Measurements from ENCODE around the gene NLRX1.
"Not testable (repeated sequence)": the region's sequence is repeated elsewhere in the genome, so short reads cannot be mapped to it uniquely, and the experiment has no call there.

The NLRX1 gene

DNA sequence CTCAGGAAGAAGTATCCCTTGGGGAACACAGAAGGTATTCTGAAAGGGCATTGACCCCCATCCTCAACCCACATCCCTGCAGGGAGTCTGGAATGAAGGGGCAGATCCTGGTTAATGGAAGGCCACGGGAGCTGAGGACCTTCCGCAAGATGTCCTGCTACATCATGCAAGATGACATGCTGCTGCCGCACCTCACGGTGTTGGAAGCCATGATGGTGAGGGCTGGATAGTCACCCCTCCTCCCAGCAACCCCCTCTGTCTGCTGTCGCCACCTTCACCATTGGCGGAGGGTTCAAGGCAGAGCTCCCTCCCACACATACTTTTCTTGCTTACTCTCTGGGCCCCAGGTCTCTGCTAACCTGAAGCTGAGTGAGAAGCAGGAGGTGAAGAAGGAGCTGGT, 14.3 kb upstream of the NLRX1 start:
- no peak for DNase-seq (ENCODE audit: low spot score)

DNA sequence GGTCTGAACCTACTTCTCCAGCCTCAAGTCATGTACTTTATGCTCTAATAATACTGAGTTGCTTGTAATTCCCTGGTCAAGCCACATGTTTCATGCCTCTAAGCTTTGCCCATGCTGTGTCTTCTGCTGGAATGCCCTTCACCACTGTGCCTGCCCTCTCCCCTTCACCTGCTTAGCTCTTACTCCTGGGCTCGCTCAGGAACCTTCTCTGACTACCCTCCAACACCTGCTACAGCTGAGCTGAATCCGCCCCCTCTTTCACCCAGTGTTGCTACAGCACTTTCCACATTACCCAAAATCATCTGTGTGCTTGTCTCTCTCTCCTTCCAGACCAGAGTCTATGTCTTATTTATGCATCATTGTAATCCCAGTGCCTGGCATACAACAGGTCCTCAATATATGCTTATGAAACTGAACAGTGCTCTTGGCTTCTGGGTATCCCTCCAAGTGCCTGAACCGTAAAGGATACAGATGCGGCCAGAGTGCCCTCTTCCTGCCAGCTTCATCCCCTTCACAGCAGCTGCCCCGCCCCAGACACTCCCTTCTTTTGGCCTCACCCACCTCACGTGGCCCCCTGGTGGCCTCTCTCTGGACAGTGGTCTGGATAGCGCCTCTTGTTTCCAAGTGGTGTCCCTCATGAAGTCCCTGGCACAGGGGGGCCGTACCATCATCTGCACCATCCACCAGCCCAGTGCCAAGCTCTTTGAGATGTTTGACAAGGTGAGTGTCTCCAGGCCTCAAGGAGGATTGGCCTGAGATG, 12.6 kb upstream of the NLRX1 start:
- DNase-seq (ENCODE audit: low spot score) = no peak

DNA sequence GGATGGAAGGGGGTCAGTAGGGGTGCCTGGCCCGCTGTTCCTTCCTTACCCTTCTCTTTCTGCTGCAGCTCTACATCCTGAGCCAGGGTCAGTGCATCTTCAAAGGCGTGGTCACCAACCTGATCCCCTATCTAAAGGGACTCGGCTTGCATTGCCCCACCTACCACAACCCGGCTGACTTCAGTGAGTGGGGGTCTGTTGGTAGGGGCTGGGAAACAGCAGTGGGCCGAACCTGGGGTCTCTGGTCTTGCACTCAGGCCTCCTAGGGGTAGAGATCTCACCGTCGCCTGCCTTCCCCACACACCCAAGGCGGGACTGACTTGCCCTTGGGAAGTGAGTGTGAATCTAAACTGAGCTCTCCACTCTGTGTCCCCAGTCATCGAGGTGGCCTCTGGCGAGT, 12.0 kb upstream of the NLRX1 start:
- DNase-seq (ENCODE audit: low spot score) = no peak

DNA sequence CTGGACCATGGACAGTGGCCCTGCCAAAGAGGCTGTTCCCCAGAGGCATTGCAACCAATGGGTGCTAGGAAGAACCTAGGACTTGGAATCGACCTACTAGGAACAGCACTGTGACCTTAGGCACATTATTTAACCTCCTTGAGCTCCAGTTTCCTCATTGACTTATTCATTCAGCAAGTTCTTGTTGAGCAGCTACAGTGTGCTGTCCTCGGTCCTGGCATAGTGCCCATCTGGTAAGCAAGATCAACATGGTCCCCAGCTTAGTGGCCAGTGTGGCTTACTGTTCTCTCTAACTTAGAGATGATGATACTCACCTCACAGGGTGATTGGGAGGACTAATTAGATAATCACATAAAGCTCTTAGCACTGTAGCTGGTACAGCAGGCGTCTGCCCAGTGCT, 11.5 kb upstream of the NLRX1 start:
- no peak for DNase-seq (ENCODE audit: low spot score)

DNA sequence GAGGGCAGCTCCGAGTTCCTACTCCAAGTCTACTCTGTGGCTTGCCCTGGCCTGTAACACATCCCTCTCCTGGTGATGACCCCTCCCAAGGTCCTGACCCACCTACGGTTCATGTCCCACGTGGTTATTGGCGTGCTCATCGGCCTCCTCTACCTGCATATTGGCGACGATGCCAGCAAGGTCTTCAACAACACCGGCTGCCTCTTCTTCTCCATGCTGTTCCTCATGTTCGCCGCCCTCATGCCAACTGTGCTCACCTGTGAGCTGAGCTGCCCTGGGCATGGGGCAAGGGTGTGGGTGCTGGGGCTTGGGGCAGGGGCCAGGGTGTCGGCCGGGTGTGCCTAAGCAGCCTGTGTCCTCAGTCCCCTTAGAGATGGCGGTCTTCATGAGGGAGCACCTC, 10.1 kb upstream of the NLRX1 start:
- DNase-seq (ENCODE audit: low spot score) = no peak

DNA sequence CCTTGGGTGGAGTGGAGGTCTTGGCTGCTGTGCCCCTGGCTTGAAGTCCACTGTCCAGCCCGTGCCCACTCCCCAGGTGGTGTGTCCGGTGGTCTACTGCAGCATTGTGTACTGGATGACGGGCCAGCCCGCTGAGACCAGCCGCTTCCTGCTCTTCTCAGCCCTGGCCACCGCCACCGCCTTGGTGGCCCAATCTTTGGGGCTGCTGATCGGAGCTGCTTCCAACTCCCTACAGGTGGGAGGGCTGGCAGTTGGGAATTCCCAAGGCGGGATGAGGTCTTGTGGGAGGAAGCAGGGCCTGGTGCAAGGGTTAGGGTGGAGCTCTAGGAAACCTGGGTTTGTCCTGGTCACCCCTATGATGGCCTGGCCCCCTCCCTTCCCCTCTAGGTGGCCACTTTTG, 8.4 kb upstream of the NLRX1 start:
- no peak for DNase-seq (ENCODE audit: low spot score)

DNA sequence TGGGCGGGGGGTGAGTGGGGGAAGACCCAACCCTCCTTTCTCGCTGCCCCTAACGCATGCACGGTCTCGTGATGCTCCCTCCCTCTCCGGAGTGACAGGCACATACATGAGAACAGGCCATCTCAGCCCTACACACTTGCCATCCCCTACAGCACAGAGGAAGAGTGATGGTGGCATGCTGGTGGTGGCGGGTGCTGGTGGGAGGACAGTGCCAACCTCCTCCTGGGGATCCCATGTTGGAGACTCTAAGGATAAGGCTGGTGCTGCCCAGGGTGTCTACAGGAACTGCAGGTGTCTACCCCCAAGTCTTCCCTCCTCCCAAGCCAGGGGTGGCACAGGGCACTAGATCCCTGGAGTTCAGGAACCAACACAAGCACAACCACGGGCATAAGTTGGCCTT, 6.7 kb upstream of the NLRX1 start:
- DNase-seq (ENCODE audit: low spot score) = no peak

DNA sequence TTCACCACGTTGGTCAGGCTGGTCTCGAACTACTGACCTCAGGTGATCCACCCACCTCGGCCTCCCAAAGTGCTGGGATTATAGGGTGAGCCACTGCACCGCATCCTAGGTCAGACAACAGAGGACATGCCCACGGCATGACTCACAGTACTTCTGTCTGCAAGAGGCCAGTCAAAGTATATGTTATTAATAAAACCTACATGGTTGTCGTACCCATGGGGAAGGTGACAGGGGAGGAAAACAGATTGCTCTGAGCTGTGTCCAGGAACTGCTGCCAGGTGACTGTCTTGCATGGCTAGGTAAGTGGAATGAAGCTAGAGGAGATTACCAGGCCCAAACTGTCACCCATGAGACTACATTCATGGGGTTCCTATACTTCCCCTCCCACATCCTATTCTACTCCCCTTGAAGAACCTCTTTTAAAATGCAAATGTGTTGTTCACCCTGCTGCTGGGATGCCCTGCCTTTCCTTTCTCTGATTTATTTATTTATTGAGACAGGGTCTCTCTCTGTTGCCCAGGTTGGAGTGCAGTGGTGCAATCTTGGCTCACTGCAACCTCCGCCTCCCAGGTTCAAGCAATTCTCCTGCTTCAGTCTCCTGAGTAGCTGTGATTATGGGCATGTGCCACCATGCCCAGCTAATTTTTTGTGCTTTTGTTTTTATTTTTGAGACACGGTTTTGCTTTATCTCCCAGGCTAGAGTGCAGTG, 2.0 kb upstream of the NLRX1 start:
- DNase-seq (ENCODE audit: low spot score) = no peak

DNA sequence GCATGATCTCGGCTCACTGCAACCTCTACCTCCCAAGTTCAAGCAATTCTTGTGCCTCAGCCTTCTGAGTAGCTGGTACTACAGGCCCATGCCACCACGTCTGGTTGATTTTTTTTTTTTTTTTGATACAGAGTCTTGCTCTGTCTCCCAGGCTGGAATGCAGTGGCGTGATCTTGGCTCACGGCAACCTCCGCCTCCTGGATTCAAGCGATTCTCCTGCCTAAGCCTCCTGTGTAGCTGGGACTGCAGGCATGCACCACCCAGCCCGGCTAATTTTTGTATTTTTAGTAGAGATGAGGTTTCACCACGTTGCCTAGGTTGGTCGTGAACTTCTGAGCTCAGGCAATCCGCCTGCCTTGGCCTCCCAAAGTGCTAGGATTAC, 1.5 kb upstream of the NLRX1 start:
- not testable (repeated sequence) for DNase-seq (ENCODE audit: low spot score)

DNA sequence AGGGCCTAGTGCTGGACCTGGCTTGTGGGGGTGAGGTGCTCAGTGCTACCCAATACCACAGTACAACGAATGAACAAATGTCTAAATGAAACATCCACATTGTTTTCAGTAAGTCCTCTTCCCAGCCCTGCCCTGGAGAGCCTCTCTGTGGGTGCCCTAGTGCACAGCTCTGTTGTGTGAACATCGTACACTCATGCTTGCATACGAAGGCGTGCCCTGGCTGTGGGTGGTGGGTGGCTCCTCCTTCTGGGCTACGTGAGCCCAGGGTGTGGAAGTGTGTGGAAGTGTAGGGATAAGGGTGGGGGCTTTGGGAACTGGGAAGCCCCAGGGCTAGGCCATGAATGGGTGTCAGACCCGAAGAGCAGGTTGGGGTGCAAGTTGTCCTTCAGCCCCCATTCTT, 592 bp upstream of the NLRX1 start:
- DNase-seq (ENCODE audit: low spot score) = no peak

DNA sequence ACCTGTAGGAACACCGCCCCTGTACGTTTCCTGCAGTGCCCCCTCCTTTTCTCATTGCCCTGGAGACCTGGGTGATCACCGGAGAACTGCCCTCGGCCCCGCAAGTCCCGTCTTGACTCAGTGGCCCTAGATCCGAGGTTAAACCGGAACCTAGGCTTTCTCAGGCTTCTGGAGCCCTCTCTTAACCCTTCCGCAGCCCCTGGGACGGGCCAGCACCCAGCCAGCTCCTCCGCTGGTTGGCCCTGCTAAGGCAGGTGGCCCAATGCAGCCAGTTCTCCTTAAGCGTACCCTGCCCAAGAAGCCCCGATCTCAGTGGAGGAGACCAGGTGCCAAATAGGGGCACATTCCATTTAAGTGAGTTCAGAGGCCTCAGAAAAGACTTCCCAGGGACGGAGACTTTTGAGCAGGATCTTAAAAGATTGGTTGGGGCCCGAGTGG, 776 bp downstream of the NLRX1 start:
- no peak for DNase-seq (ENCODE audit: low spot score)

DNA sequence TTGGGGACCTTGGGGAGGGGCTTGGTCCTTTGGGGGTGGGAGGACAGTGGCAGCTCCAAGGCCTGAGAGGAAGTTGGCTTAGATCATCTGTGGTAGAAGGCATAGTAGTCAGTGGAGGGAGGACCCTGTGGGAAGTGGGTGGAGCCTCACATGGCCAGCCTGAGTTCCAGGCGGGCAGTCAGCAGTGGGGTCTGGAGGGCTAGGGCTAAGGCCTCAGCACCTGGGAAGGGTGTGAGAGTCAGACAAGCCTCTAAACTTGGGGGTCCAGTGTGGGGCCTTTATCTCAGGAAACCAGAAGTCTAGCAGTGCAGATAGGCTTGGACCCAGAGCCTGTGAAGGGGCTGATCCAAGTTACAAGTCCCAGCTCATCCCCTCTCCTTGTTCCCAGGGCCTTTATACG, 4.0 kb downstream of the NLRX1 start:
- no peak for DNase-seq (ENCODE audit: low spot score)

DNA sequence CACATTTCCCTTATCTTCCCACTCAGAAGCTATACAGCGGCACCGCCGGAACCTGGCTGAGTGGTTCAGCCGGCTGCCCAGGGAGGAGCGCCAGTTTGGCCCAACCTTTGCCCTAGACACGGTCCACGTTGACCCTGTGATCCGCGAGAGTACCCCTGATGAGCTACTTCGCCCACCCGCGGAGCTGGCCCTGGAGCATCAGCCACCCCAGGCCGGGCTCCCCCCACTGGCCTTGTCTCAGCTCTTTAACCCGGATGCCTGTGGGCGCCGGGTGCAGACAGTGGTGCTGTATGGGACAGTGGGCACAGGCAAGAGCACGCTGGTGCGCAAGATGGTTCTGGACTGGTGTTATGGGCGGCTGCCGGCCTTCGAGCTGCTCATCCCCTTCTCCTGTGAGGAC, 4.9 kb downstream of the NLRX1 start:
- no peak for DNase-seq (ENCODE audit: low spot score)

DNA sequence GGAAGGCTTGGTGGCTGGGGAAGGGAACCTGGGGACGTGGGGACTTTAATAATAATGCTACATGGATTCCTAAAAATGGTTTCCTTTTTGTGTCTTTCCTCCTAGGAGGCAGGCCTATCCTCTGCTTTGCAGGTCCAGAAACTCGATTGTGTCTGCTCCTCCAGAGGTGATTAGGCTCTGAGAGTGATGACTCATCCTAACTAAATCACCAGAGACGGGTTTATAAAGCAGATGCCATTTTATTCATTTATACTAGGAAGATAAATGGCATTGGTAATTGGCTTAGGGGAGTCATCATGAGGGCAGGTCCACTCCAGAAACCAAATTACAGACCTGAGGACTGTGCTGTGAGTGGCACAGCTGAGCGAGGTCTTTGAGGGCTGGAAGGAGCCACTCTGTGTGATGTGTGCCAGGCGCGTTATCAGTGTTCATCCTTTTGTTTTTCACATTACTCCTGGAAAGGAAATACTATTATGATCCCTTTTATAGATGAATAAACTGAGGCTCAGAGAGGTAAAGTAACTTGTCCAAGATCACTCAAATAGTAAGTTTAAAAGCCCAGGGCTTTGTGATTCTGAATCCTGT, 7.1 kb downstream of the NLRX1 start:
- DNase-seq (ENCODE audit: low spot score) = no peak

DNA sequence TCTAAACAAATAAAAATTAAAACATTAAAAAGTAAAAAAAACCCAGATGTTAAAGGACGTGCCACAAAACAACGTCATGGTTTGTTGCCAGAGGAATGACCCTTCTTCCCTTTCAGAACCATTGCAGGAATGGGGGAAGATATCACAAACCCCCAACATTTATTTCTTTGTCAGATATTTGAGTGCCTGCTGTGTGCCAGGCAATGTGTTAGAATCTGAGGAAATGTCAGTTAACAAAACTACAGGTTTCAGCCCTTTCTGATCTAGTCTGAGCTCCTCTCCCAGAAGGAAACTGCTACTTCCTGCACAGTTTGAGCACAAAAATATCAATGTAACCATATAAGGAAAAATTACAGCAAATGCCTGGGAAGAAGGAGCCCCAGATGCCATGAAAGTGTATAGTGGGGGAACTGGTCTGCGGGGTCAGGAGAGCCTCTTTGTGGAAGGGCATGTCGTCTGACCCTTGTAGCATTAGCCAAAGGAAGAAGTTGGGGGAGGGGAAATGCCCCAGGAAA, 9.7 kb downstream of the NLRX1 start:
- DNase-seq (ENCODE audit: low spot score) = no peak

DNA sequence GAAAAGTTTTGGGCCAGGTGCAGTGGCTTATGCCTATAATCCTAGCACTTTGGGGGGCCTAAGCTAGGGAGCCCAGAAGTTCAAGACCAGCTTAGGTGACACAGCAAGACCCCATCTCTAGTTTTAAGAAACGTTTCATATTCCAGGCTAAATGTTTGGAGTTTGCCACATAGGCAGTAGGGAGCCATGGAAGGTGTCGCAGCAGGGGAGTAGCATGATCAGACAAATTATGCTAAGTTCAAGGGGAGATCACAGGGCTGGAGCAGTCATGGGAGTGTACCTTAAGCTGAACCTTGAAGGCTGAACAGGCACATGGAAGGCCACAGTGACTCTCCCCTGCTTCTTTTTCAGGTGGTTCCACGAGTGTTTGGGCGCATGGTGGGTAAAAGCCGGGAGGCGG, 10.8 kb downstream of the NLRX1 start:
- no peak for DNase-seq (ENCODE audit: low spot score)

DNA sequence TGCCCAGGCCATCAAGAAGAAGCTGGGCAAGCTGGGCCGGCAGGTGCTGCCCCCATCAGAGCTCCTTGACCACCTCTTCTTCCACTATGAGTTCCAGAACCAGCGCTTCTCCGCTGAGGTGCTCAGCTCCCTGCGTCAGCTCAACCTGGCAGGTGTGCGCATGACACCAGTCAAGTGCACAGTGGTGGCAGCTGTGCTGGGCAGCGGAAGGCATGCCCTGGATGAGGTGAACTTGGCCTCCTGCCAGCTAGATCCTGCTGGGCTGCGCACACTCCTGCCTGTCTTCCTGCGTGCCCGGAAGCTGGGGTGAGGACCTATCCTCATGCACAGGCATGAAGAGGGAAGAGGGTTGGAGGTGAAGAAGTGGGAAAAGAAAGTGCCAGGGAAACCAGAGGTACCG, 11.5 kb downstream of the NLRX1 start:
- DNase-seq (ENCODE audit: low spot score) = no peak

DNA sequence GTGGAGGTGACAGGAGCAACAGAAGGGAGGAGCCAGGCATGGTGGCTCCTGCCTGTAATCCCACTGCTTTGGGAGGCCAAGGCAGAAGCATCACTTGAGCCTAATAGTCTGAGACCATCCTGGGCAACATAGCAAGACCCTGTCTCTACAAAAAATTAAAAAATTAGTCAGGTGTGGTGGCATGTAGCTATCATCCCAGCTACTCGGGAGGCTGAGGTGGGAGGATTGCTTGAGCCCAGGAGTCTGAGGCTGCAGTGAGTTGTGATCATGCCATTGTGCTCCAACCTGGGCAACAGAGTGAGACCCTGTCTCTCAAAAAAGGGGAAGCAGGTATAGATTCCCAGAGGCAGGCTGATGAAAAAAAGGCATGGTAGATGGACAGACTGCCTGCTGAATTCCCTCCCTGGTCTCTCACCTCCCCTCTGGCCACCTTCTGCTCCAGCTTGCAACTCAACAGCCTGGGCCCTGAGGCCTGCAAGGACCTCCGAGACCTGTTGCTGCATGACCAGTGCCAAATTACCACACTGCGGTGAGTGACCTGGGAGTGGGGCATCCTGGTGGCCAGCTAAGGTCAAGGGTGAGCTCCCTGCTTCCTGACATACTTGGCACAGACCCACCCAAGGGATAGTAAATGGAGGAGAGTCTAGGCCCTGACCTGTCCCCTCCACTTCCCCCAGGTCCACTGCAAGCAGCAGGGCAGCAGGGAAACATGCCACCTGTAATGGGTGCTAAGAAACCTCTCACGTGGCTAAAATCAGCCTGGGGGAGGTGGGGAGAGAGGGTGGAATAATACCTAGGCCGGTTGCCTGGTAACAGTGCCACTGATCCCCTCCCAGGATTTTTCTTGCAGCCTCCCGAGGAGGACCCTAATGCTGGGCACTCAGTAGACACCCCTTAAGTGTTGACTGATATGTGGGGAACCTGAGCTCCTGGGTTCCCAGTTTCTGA, 12.5 kb downstream of the NLRX1 start:
- no peak for DNase-seq (ENCODE audit: low spot score)

DNA sequence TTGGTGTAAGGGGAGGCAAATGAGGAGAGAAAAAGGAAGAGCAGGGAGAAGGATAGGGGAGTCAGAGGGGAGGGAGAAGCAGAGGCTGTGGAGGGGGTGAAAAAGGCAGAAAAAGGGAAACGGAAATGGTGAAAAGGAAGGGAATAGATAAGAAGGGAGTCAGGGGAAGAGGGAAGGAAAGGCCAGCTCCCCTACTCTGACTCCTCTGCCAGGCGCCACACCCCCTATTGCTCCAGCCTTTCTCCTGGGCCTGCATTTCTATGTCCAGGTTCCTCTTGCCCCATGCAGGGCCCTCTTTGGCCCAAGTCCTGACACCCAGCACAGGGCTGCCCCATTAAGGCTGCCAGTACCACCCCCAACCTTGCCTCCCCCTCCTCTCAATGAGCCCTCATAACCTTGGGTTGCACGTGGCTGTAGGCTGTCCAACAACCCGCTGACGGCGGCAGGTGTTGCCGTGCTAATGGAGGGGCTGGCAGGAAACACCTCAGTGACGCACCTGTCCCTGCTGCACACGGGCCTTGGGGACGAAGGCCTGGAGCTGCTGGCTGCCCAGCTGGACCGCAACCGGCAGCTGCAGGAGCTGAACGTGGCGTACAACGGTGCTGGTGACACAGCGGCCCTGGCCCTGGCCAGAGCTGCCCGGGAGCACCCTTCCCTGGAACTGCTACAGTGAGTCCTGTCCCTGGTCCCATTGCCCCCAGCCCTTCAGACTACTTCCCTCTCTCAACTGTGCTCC, 13.3 kb downstream of the NLRX1 start:
- no peak for DNase-seq (ENCODE audit: low spot score)

DNA sequence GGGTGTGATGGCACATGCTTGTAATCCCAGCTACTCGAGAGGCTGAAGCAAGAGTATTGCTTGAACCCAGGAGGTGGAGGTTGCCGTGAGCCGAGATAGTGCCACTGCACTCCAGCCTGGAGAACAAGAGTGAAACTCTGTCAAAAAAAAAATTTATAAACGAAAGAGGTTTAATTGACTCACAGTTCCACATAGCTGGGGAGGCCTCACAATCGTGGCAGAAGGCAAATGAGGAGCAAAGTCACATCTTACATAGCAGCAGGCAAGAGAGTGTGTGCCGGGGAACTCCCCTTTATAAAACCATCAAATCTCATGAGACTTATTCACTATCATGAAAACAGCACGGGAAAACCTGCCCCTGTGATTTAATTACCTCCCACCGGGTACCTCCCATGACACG, 15.9 kb downstream of the NLRX1 start:
- not testable (repeated sequence) for DNase-seq (ENCODE audit: low spot score)

DNA sequence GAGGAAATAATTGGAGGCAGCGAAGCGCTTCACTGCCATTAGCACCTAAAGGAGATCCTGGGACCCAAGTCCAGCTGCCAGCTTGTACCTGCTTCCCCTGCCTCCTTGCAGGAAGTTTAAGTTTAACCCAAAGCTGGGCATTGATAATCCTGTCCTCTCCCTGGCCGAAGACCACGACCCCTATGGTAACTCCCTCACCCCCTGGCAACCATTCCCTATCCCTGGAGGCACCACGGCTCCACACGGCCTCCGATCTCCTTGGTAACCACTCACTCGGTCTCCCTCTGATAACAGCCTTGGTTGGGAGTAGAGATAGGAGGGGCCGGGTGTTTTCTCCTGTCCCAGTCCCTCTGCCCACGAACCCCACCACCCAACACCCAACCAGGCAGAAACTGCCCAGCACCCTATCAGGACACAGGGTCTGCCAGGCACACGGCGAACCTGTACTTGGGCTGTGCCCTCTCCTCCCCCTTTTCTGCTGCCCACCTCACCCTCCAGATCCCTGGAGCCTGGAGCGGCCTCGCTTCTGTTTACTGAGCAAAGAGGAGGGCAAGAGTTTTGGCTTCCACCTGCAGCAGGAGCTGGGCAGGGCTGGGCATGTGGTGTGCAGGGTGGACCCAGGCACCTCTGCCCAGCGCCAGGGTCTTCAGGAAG, 17.6 kb downstream of the NLRX1 start:
- no peak for DNase-seq (ENCODE audit: low spot score)

All from left forelimb (tissue), 1 donor.